Vagina (tissue), 2 donors: ENCODE results near the gene ERGIC1.

Experiments
- POLR2A ChIP-seq, 2 donors: fragments of 450-650 bp; IDR thresholded peaks; one replicate each; pipeline ENCODE4 v1.6.1; 2017; ENCODE audit warnings: antibody characterized with exemption in 2 of 2, mild to moderate bottlenecking in 2 of 2, moderate library complexity in 2 of 2
- POLR2AphosphoS5 ChIP-seq, 2 donors: sonication (generic); formaldehyde crosslinking; IDR thresholded peaks; one replicate each; pipeline ENCODE4 v1.9.0; 2017; ENCODE audit warnings: antibody characterized with exemption in 2 of 2, mild to moderate bottlenecking in 2 of 2, low read depth in 1 of 2; ENCODE audit not compliant: insufficient read depth in 1 of 2

DNA sequence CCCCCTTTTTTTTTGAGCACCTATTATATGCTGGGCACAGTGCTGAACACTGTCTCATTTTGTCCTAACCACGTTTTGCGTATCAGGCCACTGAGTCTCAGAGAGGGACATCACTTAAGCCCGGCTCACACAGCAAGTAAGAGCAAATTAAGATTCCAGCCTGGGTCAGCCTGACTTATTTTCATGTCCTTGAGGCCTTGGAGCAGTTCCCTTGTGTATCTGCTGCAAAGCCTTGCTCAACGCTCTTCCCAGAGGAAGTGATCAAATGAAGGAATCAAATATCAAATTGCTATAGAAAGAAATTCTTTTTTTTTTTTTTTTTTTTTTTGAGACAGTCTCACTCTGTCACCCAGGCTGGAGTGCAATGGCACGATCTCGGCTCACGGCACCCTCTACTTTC lies 30.7 kb downstream of the ERGIC1 start:
- no peak for TF ChIP-seq POLR2AphosphoS5 (IDR thresholded peaks at IDR 0.05; ENCODE audit: insufficient read depth in 1 of 2, low read depth in 1 of 2)
- no peak for TF ChIP-seq POLR2A (IDR thresholded peaks at IDR 0.05)
